Common myeloid progenitor, CD34-positive (primary cell): Measurements from ENCODE around the gene PKD1L1.

Experiments
- CTCF ChIA-PET: fragments of 350-600 bp; sonication (Branson Sonifier 250); formaldehyde crosslinking; loops from one replicate; lab custom pipeline; 2021; ENCODE audit warnings: antibody characterized with exemption; lab: Charles Lee
- POLR2A ChIA-PET: fragments of 350-600 bp; sonication (Branson Sonifier 250); formaldehyde crosslinking; loops from one replicate; lab custom pipeline; 2021; ENCODE audit warnings: antibody characterized with exemption; lab: Charles Lee
- DNase-seq, 3 donors: peaks; one replicate each; pipeline versions ENCODE4 v3.0.0 to v3.0.0-alpha.2; 2013
- H3K27ac ChIP-seq, 2 experiments: 1 replicate in 1 of 2; 2 replicates in 1 of 2; pipeline ENCODE4 v1.7.0; 2013; ENCODE audit warnings: inconsistent platforms in 2 of 2, low read length in 2 of 2, mild to moderate bottlenecking in 2 of 2, low read depth in 1 of 2, moderate library complexity in 1 of 2; ENCODE audit not compliant: severe bottlenecking in 2 of 2, insufficient read depth in 1 of 2, poor library complexity in 1 of 2
- H3K27me3 ChIP-seq, 5 experiments: replicated peaks in 2 of 5; 1 replicate in 3 of 5; 2 replicates in 2 of 5; pipeline versions ENCODE4 v1.6.1 to v1.7.0; 2013; ENCODE audit warnings: low read length in 4 of 5, mild to moderate bottlenecking in 2 of 5, moderate library complexity in 2 of 5, inconsistent platforms in 1 of 5; ENCODE audit not compliant: insufficient read depth in 5 of 5, control insufficient read depth in 4 of 5
- H3K36me3 ChIP-seq, 4 experiments: 1 replicate in 2 of 4; 2 replicates in 2 of 4; pipeline versions ENCODE4 v1.6.1 to v1.7.0; 2013; ENCODE audit warnings: low read length in 3 of 4, control low read depth in 1 of 4, mild to moderate bottlenecking in 1 of 4; ENCODE audit not compliant: control insufficient read depth in 4 of 4, insufficient read depth in 4 of 4
- H3K4me1 ChIP-seq, 4 experiments: 1 replicate in 3 of 4; 2 replicates in 1 of 4; pipeline versions ENCODE4 v1.6.1 to v1.7.1; 2013; ENCODE audit warnings: low read length in 3 of 4, mild to moderate bottlenecking in 3 of 4, control low read depth in 1 of 4, inconsistent platforms in 1 of 4, moderate library complexity in 1 of 4; ENCODE audit not compliant: control insufficient read depth in 4 of 4, insufficient read depth in 4 of 4; ENCODE audit errors: control extremely low read depth in 1 of 4
- H3K4me3 ChIP-seq, 7 experiments: 1 replicate in 4 of 7; 2 replicates in 3 of 7; pipeline versions ENCODE4 v1.5.1 to v1.7.0; 2013; ENCODE audit warnings: mild to moderate bottlenecking in 7 of 7, low read length in 6 of 7, moderate library complexity in 6 of 7, inconsistent platforms in 2 of 7, low read depth in 2 of 7, control low read depth in 1 of 7; ENCODE audit not compliant: insufficient read depth in 4 of 7, control insufficient read depth in 1 of 7; ENCODE audit errors: extremely low read depth in 1 of 7
- H3K9me3 ChIP-seq, 5 experiments: 1 replicate in 4 of 5; 2 replicates in 1 of 5; pipeline versions ENCODE4 v1.6.1 to v1.7.1; 2013; ENCODE audit warnings: low read length in 4 of 5, mild to moderate bottlenecking in 2 of 5, inconsistent platforms in 1 of 5, low read depth in 1 of 5, moderate library complexity in 1 of 5; ENCODE audit not compliant: control insufficient read depth in 4 of 5, insufficient read depth in 2 of 5; ENCODE audit errors: control extremely low read depth in 1 of 5
- WGBS: methylation state at CpG from one replicate; pipeline ENCODE4 v1.1.5; 2013; ENCODE audit not compliant: insufficient coverage; 5-methylcytosine and 5-hydroxymethylcytosine counted together

The PKD1L1 gene

DNA sequence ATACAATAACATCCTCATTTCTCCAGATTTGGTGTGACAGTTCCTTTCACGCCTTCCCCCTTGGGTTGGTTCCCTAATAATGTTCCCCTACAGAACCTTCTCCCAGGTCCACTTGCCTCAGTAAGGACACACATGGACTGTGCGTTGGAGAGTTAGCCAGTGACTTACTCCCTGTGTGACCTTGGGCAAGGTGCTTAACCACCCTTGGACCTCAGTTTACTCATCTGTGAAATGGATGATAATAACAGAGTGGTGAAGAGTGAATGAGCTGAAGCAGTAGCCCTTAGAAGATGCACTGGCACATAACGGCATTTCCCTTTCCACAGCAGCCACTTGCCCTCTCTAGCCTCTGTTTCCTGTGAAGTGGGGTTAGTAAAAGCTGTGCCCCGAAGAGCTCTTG, 175.8 kb downstream of the PKD1L1 start:
- DNase-seq = no peak
- Histone ChIP-seq H3K9me3 (peaks cover 0 to under 1% (median 0%) of the 10 kb centered on the region in 5 experiments), H3K27ac (no peak overlapping the region), H3K27me3 (no peaks in the 10 kb centered on the region), H3K4me3 (no peak overlapping the region), H3K36me3 (no peaks in the 10 kb centered on the region), H3K4me1 (no peaks in the 10 kb centered on the region)
- ChIA-PET POLR2A (no interaction called here), CTCF (no interaction called here)
- 75% methylated on average over 4 of the region's 4 CpGs for WGBS

DNA sequence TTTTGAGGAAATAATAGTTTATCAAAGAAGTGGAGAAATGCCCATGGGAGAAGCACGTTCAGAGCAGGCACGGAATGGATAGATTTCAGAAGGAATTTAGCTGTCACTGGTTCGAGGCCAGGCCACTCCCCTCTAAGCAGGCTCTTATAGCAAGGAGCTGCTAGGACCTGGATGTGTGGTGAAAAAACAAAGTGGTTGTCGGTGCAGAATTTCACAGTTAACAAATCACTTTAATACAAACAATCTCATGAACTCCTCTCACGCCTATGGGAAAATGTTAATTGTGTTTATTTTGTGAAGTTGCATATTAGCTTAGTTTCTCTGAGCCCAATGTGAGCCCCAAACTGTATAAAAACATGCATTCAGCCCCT, 176.3 kb downstream of the PKD1L1 start:
- no peak for DNase-seq
- POLR2A ChIA-PET = no interaction called here
- no peaks in the 10 kb centered on the region for H3K9me3 ChIP-seq
- no peaks in the 10 kb centered on the region for H3K4me1 ChIP-seq
- no peak overlapping the region for H3K27ac ChIP-seq
- CTCF ChIA-PET = no interaction called here
- no peaks in the 10 kb centered on the region for H3K36me3 ChIP-seq
- WGBS = 100% methylated on average over 2 of the region's 5 CpGs
- H3K27me3 ChIP-seq = no peaks in the 10 kb centered on the region
- no peak overlapping the region for H3K4me3 ChIP-seq

GRCh38 chr7:47771336-47771989, 176.8 kb downstream of the PKD1L1 start:
- no peak overlapping the region for H3K4me3 ChIP-seq
- DNase-seq = no peak
- no peaks in the 10 kb centered on the region for H3K9me3 ChIP-seq
- 91% methylated on average over 4 of the region's 5 CpGs for WGBS
- ChIA-PET CTCF (interaction anchor here (1.1 kb wide), 1 partner anchor 16 kb away, joined by 5 read pairs; no protein-coding TSS in a partner anchor), POLR2A (no interaction called here)
- no peaks in the 10 kb centered on the region for H3K36me3 ChIP-seq
- H3K27me3 ChIP-seq = no peaks in the 10 kb centered on the region
- no peaks in the 10 kb centered on the region for H3K4me1 ChIP-seq
- no peak overlapping the region for H3K27ac ChIP-seq

GRCh38 chr7:47766126-47766525, 182.1 kb downstream of the PKD1L1 start:
- CTCF ChIA-PET = no interaction called here
- WGBS = 95% methylated on average over 5 of the region's 7 CpGs
- H3K27ac ChIP-seq = no peak overlapping the region

DNA sequence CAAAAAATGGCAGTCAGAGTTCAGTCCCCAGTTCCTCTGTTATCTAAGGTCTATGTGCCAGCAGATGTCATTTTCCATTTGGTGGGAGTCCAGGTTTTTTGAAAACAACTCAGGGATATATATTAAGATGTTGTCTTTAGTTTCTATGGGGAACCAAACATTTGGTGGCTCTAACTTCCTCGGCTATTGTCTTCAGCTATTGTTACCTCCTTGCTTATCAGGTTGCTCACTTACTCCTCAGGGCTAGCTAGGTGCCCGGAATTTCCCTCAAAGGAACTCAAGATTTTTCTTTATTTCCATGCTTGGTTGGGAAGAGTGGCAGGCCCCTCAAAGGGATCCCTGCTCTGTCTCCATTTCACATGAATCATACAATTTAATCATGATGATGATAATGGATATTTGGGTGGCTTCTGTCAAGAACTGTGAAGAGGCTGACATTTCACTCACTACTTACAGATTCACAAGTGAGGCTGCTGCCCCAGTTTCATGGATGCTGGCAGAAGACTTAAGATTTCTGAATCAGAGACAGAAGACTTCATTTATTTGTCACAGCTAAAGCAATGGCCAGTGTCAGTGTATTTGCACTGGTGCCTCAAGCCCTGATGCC, 182.8 kb downstream of the PKD1L1 start:
- no peaks in the 10 kb centered on the region for H3K9me3 ChIP-seq
- H3K4me1 ChIP-seq = no peaks in the 10 kb centered on the region
- H3K36me3 ChIP-seq = no peaks in the 10 kb centered on the region
- POLR2A ChIA-PET = interaction anchor here (1.1 kb wide), 1 partner anchor 21 kb away, joined by 3 read pairs; no protein-coding TSS in a partner anchor
- H3K4me3 ChIP-seq = no peak overlapping the region
- WGBS = no CpG with 5 or more reads among the region's 2 CpGs
- CTCF ChIA-PET = no interaction called here
- DNase-seq = no peak
- H3K27ac ChIP-seq = no peak overlapping the region
- no peaks in the 10 kb centered on the region for H3K27me3 ChIP-seq

More at GRCh38 chr7:47766126-47766525, 182.1 kb downstream of the PKD1L1 start:
- DNase-seq = no peak
- H3K27me3 ChIP-seq = no peaks in the 10 kb centered on the region
- POLR2A ChIA-PET = no interaction called here
- no peak overlapping the region for H3K4me3 ChIP-seq
- H3K9me3 ChIP-seq = no peaks in the 10 kb centered on the region
- H3K36me3 ChIP-seq = no peaks in the 10 kb centered on the region
- H3K4me1 ChIP-seq = no peaks in the 10 kb centered on the region

- no peaks in the 10 kb centered on the region for H3K4me1 ChIP-seq
- CTCF ChIA-PET = no interaction called here
- H3K4me3 ChIP-seq = no peak overlapping the region
- no peaks in the 10 kb centered on the region for H3K9me3 ChIP-seq
- WGBS = 100% methylated on average over 3 of the region's 5 CpGs
- POLR2A ChIA-PET = interaction anchor here (1.1 kb wide), 1 partner anchor 22 kb away, joined by 3 read pairs; no protein-coding TSS in a partner anchor
- H3K36me3 ChIP-seq = no peaks in the 10 kb centered on the region
- no peaks in the 10 kb centered on the region for H3K27me3 ChIP-seq
- no peak overlapping the region for H3K27ac ChIP-seq
- no peak for DNase-seq
These were observed 183.5 kb downstream of the PKD1L1 start for GRCh38 chr7:47764746-47765145.
